Type B pancreatic cell (in vitro differentiated cells): Measurements from ENCODE around the gene METRN. TPM values are rescaled to one million over a fixed set of nuclear protein-coding genes. Genes with fewer than 3 reads are reported as not detected.
"Not testable (repeated sequence)": the region's sequence is repeated elsewhere in the genome, so short reads cannot be mapped to it uniquely, and the experiment has no call there.

Experiments used
- DNase-seq: peaks from one replicate; pipeline ENCODE4 v3.0.0; 2021; ENCODE audit warnings: mixed read lengths; ENCODE audit not compliant: unreplicated experiment; ENCODE audit errors: extremely low spot score
- H3K27ac Mint-ChIP-seq: 2 replicates; pipeline ENCODE4 v1.8.0; 2021; ENCODE audit warnings: mild to moderate bottlenecking, mixed read lengths
- H3K27me3 Mint-ChIP-seq: 2 replicates; pipeline ENCODE4 v1.8.0; 2021; ENCODE audit warnings: mixed read lengths
- H3K36me3 Mint-ChIP-seq: 2 replicates; pipeline ENCODE4 v1.8.0; 2021; ENCODE audit warnings: mixed read lengths
- H3K4me1 Mint-ChIP-seq: one replicate; pipeline ENCODE4 v1.8.0; 2021; ENCODE audit warnings: mixed read lengths; ENCODE audit not compliant: unreplicated experiment
- H3K4me3 Mint-ChIP-seq: 2 replicates; pipeline ENCODE4 v1.8.0; 2021; ENCODE audit warnings: mild to moderate bottlenecking, mixed read lengths
- H3K9me3 Mint-ChIP-seq: 2 replicates; pipeline ENCODE4 v1.8.0; 2021; ENCODE audit warnings: mixed read lengths
- CTCF ChIP-seq: fragments of 200-600 bp; sonication (generic); conservative IDR thresholded peaks from 2 replicates; pipeline ENCODE4 v1.5.0; 2021; ENCODE audit warnings: antibody characterized with exemption, mild to moderate bottlenecking
- total RNA-seq: library from RNA; stranded (reverse); gene quantifications from 2 replicates; pipeline ENCODE4 v1.2.1, GENCODE V29; 2021; ENCODE audit warnings: low replicate concordance

The METRN gene
- total RNA-seq, 1 donor from 2014 or later, result 97.1 TPM

GRCh38 chr16:752007-752312 lies 37.0 kb downstream of the METRN start:
- DNase-seq, result no peak
- Mint-ChIP-seq H3K9me3 (no peaks in the 10 kb centered on the region), H3K27ac (no peak overlapping the region), H3K4me3 (peak overlapping the region; percentile 34), H3K27me3 (peaks cover 31% of the 10 kb centered on the region), H3K4me1 (peaks cover 4% of the 10 kb centered on the region), H3K36me3 (no peaks in the 10 kb centered on the region)
- no peak for TF ChIP-seq CTCF

GRCh38 chr16:754121-754607 lies 39.2 kb downstream of the METRN start:
- H3K9me3 Mint-ChIP-seq, DNase-seq, H3K4me1 Mint-ChIP-seq, H3K27ac Mint-ChIP-seq, H3K36me3 Mint-ChIP-seq, H3K4me3 Mint-ChIP-seq: not testable (repeated sequence)
- peaks cover 31% of the 10 kb centered on the region for H3K27me3 Mint-ChIP-seq

- Mint-ChIP-seq H3K4me1 (peaks cover 8% of the 10 kb centered on the region), H3K36me3 (no peaks in the 10 kb centered on the region), H3K9me3 (no peaks in the 10 kb centered on the region), H3K27ac (no peak overlapping the region), H3K27me3 (peaks cover 32% of the 10 kb centered on the region), H3K4me3 (no peak overlapping the region)
- TF ChIP-seq CTCF, result no peak
- no peak for DNase-seq
These were observed 39.7 kb downstream of the METRN start for GRCh38 chr16:754656-755055.

GRCh38 chr16:756428-756827 lies 41.5 kb downstream of the METRN start:
- no peaks in the 10 kb centered on the region for H3K36me3 Mint-ChIP-seq
- no peak for TF ChIP-seq CTCF
- peaks cover 10% of the 10 kb centered on the region for H3K4me1 Mint-ChIP-seq
- DNase-seq, result no peak
- H3K4me3 Mint-ChIP-seq, result no peak overlapping the region
- no peaks in the 10 kb centered on the region for H3K9me3 Mint-ChIP-seq
- peaks cover 25% of the 10 kb centered on the region for H3K27me3 Mint-ChIP-seq
- H3K27ac Mint-ChIP-seq, result no peak overlapping the region

GRCh38 chr16:759110-759910 lies 44.4 kb downstream of the METRN start:
- peak overlapping the region; percentile 95 for H3K27ac Mint-ChIP-seq
- H3K27me3 Mint-ChIP-seq, result peaks cover 7% of the 10 kb centered on the region
- H3K9me3 Mint-ChIP-seq, result no peaks in the 10 kb centered on the region
- no peaks in the 10 kb centered on the region for H3K36me3 Mint-ChIP-seq
- H3K4me1 Mint-ChIP-seq, result peaks cover 6% of the 10 kb centered on the region
- peak overlapping the region; percentile 75 for H3K4me3 Mint-ChIP-seq
- no peak for TF ChIP-seq CTCF
- DNase-seq, result no peak

- no peak for DNase-seq
- H3K9me3 Mint-ChIP-seq, result no peaks in the 10 kb centered on the region
- H3K27ac Mint-ChIP-seq, result peak overlapping the region; percentile 95
- H3K36me3 Mint-ChIP-seq, result no peaks in the 10 kb centered on the region
- no peak for TF ChIP-seq CTCF
- peaks cover 6% of the 10 kb centered on the region for H3K4me1 Mint-ChIP-seq
- H3K27me3 Mint-ChIP-seq, result peaks cover 7% of the 10 kb centered on the region
- peak overlapping the region; percentile 75 for H3K4me3 Mint-ChIP-seq
These were observed 45.1 kb downstream of the METRN start for GRCh38 chr16:760065-760464.
